Caco-2 (cell line): ENCODE measurements around the gene MARK4. TPM values are rescaled to one million over a fixed set of nuclear protein-coding genes. Genes with fewer than 3 reads are reported as not detected.

ENCODE experiments used
- BruUV-seq: library from RNA; stranded (reverse); fragments of 400-500 nt; replicated peaks from 2 replicates; lab custom pipeline; 2021; lab: Mats Ljungman, UMichigan
- CTCF ChIA-PET: fragments of 300-600 bp; sonication (Branson Sonifier 250); formaldehyde crosslinking; loops from one replicate; lab custom pipeline; 2022; ENCODE audit warnings: antibody characterized with exemption; lab: Charles Lee
- POLR2A ChIA-PET: fragments of 300-600 bp; sonication (Branson Sonifier 250); formaldehyde crosslinking; loops from one replicate; lab custom pipeline; 2022; ENCODE audit warnings: antibody characterized with exemption; lab: Charles Lee
- DNase-seq, 2 experiments: peaks; one replicate each; pipeline versions ENCODE4 v3.0.0 to v3.0.0-alpha.2; 2020 to 2022
- H3K27me3 ChIP-seq: replicated peaks from 2 replicates; pipeline ENCODE4 v1.6.0; 2011; ENCODE audit warnings: low read length; ENCODE audit not compliant: control insufficient read depth, insufficient read depth
- H3K36me3 ChIP-seq: 2 replicates; pipeline ENCODE4 v1.5.1; 2011; ENCODE audit warnings: low read length; ENCODE audit not compliant: control insufficient read depth, insufficient read depth
- H3K4me1 ChIP-seq: fragments of 250-450 bp; sonication (Bioruptor Pico); 2 replicates; pipeline ENCODE4 v1.5.1; 2020; ENCODE audit warnings: mild to moderate bottlenecking
- H3K4me3 ChIP-seq: 2 replicates; pipeline ENCODE4 v1.5.1; 2011; ENCODE audit warnings: low read depth, mild to moderate bottlenecking, control low read depth, low read length
- H3K9me3 ChIP-seq: fragments of 250-450 bp; sonication (Bioruptor Pico); 2 replicates; pipeline ENCODE4 v1.5.1; 2020; ENCODE audit warnings: mild to moderate bottlenecking, moderate library complexity
- H3K27ac Mint-ChIP-seq: one replicate; pipeline ENCODE4 v1.8.0; 2022; ENCODE audit warnings: mixed read lengths; ENCODE audit not compliant: unreplicated experiment
- H3K27me3 Mint-ChIP-seq: one replicate; pipeline ENCODE4 v1.8.0; 2022; ENCODE audit warnings: mixed read lengths; ENCODE audit not compliant: insufficient read depth, unreplicated experiment
- H3K36me3 Mint-ChIP-seq: one replicate; pipeline ENCODE4 v1.8.0; 2022; ENCODE audit warnings: mild to moderate bottlenecking, mixed read lengths; ENCODE audit not compliant: insufficient read depth, unreplicated experiment
- H3K4me1 Mint-ChIP-seq: one replicate; pipeline ENCODE4 v1.8.0; 2022; ENCODE audit warnings: low read depth, mixed read lengths; ENCODE audit not compliant: unreplicated experiment
- H3K4me3 Mint-ChIP-seq: one replicate; pipeline ENCODE4 v1.8.0; 2022; ENCODE audit warnings: mild to moderate bottlenecking, moderate library complexity, mixed read lengths; ENCODE audit not compliant: unreplicated experiment
- H3K9me3 Mint-ChIP-seq: one replicate; pipeline ENCODE4 v1.8.0; 2022; ENCODE audit warnings: mixed read lengths; ENCODE audit not compliant: unreplicated experiment
- CTCF ChIP-seq, 2 experiments: fragments of 200-600 bp in 1 of 2; IDR thresholded peaks; 1 replicate in 1 of 2; 2 replicates in 1 of 2; pipeline versions ENCODE4 v1.5.1 to v1.8.0; 2011 to 2022; ENCODE audit warnings: antibody characterized with exemption in 1 of 2, control low read depth in 1 of 2, inconsistent platforms in 1 of 2, low read depth in 1 of 2, low read length in 1 of 2, mild to moderate bottlenecking in 1 of 2, moderate library complexity in 1 of 2; ENCODE audit not compliant: insufficient read depth in 1 of 2, severe bottlenecking in 1 of 2, unreplicated experiment in 1 of 2
- intact Hi-C: fragments of 100-400 bp; cut with micrococcal nuclease; formaldehyde crosslinking; loops from one replicate; pipeline ENCODE4 v1.10.0; 2022; ENCODE audit not compliant: unreplicated experiment
- total RNA-seq: library from RNA; stranded (reverse); gene quantifications from 2 replicates; pipeline ENCODE4 v1.2.3, GENCODE V29; 2022

Gene MARK4
- total RNA-seq, 1 experiment from 2014 or later: 30.3 TPM

DNA sequence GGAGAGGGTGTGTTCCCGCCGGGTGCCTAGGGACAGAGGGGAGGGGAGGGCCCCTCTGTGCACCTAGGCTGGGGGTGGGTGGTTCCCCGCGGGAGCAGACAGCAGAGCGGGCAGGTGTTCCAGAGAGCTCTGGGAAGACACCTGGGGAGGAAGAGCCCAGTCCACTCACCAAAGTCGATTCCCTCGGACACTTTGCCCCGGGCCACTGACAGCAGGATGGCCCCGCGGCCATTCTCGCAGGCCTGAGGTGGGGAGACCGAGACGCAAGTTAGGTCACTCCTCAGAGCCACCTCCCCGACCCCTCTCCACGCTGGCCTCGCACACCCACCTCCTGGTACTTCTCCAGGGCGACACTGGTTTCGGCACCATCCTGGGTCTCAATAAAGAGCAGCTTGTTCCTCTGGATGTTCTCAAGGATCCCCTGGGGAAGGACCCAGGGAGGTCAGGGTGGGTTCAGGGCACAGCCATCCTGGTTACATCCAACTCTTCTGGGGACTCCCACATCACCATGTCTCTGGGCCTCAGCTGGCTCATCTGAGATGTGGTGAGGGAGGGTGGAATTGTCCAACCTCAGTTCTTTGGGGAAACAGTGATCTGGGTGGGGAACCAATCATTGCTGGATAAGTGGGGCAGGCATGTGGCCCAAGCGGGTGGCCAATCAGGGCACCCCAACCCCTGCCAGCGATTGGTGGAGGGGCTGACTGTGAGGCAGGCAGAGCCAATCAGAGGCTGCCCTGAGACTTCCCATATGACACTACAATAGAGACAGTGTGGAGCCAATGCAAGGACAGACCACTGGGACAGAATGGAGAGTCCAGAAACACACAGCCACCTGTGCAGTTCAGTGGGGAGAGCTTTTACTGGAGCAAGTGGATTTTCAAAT is 102.1 kb downstream of the MARK4 start:
- intact Hi-C loops: no loop called here
- Histone ChIP-seq H3K27me3 (no peaks in the 10 kb centered on the region), H3K36me3 (peaks cover 1% of the 10 kb centered on the region), H3K4me3 (no peak overlapping the region), H3K4me1 (no peaks in the 10 kb centered on the region), H3K9me3 (no peaks in the 10 kb centered on the region)
- Mint-ChIP-seq H3K4me1 (peaks cover 6% of the 10 kb centered on the region), H3K9me3 (no peaks in the 10 kb centered on the region), H3K27me3 (no peaks in the 10 kb centered on the region), H3K27ac (no peak overlapping the region), H3K4me3 (no peak overlapping the region), H3K36me3 (peaks cover 76% of the 10 kb centered on the region)
- BruUV-seq: no TSS peak
- POLR2A ChIA-PET: no interaction called here
- DNase-seq: no peak
- no peak for TF ChIP-seq CTCF (IDR thresholded peaks at IDR 0.05; ENCODE audit: insufficient read depth in 1 of 2, low read depth in 1 of 2, low read length in 1 of 2, severe bottlenecking in 1 of 2, unreplicated experiment in 1 of 2)
- CTCF ChIA-PET: interaction anchor here (0.5 kb wide), 1 partner anchor 137 kb away, joined by 4 read pairs; no protein-coding TSS in a partner anchor

GRCh38 chr19:45354241-45354842 is 103.3 kb downstream of the MARK4 start:
- CTCF ChIA-PET: interaction anchor here (0.5 kb wide), 1 partner anchor 138 kb away, joined by 4 read pairs; no protein-coding TSS in a partner anchor
- H3K4me3 Mint-ChIP-seq: no peak overlapping the region
- no peak for TF ChIP-seq CTCF (IDR thresholded peaks at IDR 0.05; ENCODE audit: insufficient read depth in 1 of 2, low read depth in 1 of 2, low read length in 1 of 2, severe bottlenecking in 1 of 2, unreplicated experiment in 1 of 2)
- Histone ChIP-seq H3K27me3 (no peaks in the 10 kb centered on the region), H3K4me3 (no peak overlapping the region), H3K4me1 (no peaks in the 10 kb centered on the region), H3K9me3 (no peaks in the 10 kb centered on the region), H3K36me3 (peaks cover 1% of the 10 kb centered on the region)
- BruUV-seq: no TSS peak
- H3K27me3 Mint-ChIP-seq: no peaks in the 10 kb centered on the region
- intact Hi-C loops: no loop called here
- no peak for DNase-seq
- peaks cover under 1% of the 10 kb centered on the region for H3K4me1 Mint-ChIP-seq
- peaks cover 79% of the 10 kb centered on the region for H3K36me3 Mint-ChIP-seq
- H3K27ac Mint-ChIP-seq: no peak overlapping the region
- H3K9me3 Mint-ChIP-seq: no peaks in the 10 kb centered on the region
- POLR2A ChIA-PET: no interaction called here

Other genes with a start within 250 kb of the MARK4 start
- gene RELB, start 249.8 kb upstream of the MARK4 start, total RNA-seq: 6.3 and 10.2 TPM in 2 replicates
- gene CLASRP, start 212.2 kb upstream of the MARK4 start, total RNA-seq: 104 and 111 TPM in 2 replicates
- 8.4 and 9.4 TPM in 2 replicates for gene ZNF296, start 174.8 kb upstream of the MARK4 start, total RNA-seq
- gene GEMIN7, start 172.0 kb upstream of the MARK4 start, total RNA-seq: 45.8 and 49.3 TPM in 2 replicates
- 42.1 and 47.7 TPM in 2 replicates for gene PPP1R37, start 158.1 kb upstream of the MARK4 start, total RNA-seq
- 2.4 and 2.9 TPM in 2 replicates for gene NKPD1, start 90.3 kb upstream of the MARK4 start, total RNA-seq
- gene TRAPPC6A, start 73.0 kb upstream of the MARK4 start, total RNA-seq: 50.5 and 53.2 TPM in 2 replicates
- gene BLOC1S3, start 72.5 kb upstream of the MARK4 start, total RNA-seq: 20.1 and 20.4 TPM in 2 replicates
- gene EXOC3L2, start 5.9 kb upstream of the MARK4 start, total RNA-seq: not detected in 2 replicates
- not detected in 2 replicates for gene CKM, start 71.6 kb downstream of the MARK4 start, total RNA-seq
- gene KLC3, start 89.5 kb downstream of the MARK4 start, total RNA-seq: 7.1 and 10.2 TPM in 2 replicates
- 86.8 and 89.5 TPM in 2 replicates for gene ERCC2, start 119.3 kb downstream of the MARK4 start, total RNA-seq
- 65.8 and 68.6 TPM in 2 replicates for gene PPP1R13L, start 153.8 kb downstream of the MARK4 start, total RNA-seq
- gene POLR1G, start 155.4 kb downstream of the MARK4 start, total RNA-seq: 27.7 and 31.1 TPM in 2 replicates
- 43.5 and 51.0 TPM in 2 replicates for gene ERCC1, start 172.6 kb downstream of the MARK4 start, total RNA-seq
- 6.4 TPM in 2 replicates for gene FOSB, start 216.7 kb downstream of the MARK4 start, total RNA-seq
- 13.8 and 18.1 TPM in 2 replicates for gene RTN2, start 245.8 kb downstream of the MARK4 start, total RNA-seq
- gene PPM1N, start 247.2 kb downstream of the MARK4 start, total RNA-seq: 1.2 and 2.8 TPM in 2 replicates